VCaP (cell line): Measurements from ENCODE around the gene CACNB3.

Experiments
- H3K27ac ChIP-seq: fragments of 450-650 bp; 2 replicates; pipeline ENCODE4 v1.5.1; 2017
- TF ChIP-seq, protein P1 (sequence below): fragments of 450-650 bp; conservative IDR thresholded peaks from 2 replicates; pipeline ENCODE4 v1.5.1; 2017; ENCODE audit warnings: mild to moderate bottlenecking, moderate library complexity

The CACNB3 gene

DNA sequence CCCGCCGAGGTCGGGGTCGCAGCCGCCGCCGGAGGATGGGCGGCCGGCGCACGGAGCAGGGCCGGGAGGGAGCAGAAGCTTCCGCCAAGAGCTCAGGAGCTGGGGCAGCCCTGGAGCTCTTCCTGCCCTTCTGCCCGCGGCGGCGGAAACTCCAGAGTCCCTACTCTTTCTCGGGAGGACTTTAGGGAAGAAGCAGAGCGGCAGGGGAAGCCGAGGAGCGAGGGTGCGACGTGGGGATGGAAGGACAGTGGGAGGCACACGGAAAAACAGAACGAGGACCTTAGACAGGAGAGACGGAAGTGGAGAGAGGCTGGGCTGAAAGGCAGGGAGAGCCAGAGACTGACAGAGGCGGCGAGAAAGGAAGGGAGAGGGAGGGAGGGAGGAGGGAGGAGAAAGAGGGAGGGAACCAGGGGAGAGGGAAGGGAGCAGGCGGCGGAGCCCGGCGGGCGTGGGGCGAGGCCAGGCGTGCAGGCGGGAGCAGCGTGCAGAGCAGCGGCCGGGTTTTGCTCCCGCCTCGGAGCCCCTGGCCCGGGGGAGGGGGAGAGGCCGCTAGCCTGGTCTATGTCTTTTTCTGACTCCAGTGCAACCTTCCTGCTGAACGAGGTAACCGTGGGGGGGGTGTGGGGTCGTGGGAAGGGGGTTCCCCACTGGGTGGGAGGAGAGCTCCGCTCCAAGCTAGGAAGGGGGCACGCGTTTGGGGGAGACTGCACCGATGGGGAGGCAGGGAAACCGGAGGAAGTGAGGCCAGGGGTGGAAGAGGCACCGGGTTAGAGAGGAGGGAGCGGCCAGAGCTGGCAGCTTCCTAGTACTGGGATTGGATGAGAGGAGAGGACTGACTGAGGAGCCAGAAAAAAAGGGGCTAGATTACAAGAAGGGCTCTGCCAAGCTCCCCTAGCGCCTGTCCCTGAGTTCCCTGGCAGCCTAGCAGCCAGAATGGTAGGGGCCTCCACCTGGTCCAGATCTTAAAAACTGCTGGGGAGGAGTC, 2.9 kb upstream of the CACNB3 start:
- TF ChIP-seq, protein P1, sequence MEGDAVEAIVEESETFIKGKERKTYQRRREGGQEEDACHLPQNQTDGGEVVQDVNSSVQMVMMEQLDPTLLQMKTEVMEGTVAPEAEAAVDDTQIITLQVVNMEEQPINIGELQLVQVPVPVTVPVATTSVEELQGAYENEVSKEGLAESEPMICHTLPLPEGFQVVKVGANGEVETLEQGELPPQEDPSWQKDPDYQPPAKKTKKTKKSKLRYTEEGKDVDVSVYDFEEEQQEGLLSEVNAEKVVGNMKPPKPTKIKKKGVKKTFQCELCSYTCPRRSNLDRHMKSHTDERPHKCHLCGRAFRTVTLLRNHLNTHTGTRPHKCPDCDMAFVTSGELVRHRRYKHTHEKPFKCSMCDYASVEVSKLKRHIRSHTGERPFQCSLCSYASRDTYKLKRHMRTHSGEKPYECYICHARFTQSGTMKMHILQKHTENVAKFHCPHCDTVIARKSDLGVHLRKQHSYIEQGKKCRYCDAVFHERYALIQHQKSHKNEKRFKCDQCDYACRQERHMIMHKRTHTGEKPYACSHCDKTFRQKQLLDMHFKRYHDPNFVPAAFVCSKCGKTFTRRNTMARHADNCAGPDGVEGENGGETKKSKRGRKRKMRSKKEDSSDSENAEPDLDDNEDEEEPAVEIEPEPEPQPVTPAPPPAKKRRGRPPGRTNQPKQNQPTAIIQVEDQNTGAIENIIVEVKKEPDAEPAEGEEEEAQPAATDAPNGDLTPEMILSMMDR: no peak
- peak overlapping the region; percentile 93 for H3K27ac ChIP-seq

DNA sequence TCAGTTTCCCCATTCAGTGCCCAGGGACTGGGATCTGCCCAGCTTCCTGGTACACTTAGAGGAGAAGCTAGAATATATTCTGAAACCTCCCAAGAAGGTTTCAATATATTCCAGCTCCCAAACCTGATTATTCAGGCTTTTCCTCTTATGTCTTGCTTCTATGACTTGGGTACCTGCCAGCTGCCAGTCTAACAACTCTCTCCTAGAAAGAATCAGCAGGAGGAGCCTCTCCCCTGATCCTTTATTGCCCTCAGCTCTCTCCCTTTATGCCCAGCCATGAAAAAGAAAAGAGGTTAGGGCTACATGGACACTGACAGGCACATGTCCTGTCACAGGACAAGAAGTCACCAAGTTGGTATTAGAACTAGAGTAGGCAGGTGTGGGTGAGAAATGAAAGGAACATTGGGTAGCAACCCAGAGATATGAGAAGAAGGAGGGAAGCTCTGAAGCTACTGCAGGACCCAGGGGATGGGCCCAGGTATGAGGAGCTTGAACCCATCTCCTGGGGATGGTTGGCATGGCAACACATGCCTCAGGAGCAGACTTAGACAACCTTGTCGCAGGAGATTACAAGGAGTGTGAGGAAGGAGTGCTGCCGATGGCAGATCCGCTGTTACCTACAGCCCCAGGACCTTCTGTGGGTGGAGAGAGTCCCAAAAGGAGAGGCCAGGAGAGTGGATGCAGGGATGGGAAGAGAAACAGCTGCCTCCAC, 2.0 kb upstream of the CACNB3 start:
- H3K27ac ChIP-seq: peak overlapping the region; percentile 93
- TF ChIP-seq, protein P1: no peak

DNA sequence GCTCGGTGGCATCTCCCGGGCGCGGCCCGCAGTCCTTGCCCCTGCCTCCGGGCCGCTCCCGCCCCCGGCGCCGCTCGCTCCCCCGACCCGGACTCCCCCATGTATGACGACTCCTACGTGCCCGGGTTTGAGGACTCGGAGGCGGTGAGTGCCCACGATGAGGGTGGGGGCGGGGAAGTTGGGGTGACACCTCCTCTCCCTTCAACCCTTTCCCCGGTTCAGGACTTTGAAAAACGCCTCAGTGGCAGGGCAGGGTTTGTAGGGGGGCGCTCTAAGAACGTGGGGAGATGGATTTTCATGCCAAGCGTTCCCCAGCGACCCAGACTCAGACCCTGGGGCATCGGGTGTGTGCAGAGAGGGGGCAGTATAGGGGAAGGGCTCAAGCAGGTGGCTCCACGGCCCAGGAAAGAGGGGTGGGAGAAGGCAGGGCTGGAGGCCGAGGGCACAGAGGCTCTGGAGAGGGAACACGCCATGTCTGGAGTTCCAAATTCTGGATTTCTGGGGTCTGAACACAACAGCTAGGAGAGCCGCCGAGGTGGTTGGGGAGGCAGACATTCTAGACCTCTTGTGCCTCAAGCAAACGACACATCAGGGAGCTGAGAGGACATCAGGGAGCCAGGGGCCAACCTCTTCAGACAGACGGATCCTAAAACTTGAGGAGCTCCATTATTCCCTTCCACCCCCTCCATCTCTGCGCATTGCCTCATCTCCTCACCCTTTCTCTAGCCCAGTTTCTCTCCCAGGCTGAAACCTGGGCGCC, 715 bp downstream of the CACNB3 start:
- H3K27ac ChIP-seq: peak overlapping the region; percentile 79; the same call in 1 of the 2 replicates
- TF ChIP-seq, protein P1: no peak; the same call in 1 of the 2 replicates

DNA sequence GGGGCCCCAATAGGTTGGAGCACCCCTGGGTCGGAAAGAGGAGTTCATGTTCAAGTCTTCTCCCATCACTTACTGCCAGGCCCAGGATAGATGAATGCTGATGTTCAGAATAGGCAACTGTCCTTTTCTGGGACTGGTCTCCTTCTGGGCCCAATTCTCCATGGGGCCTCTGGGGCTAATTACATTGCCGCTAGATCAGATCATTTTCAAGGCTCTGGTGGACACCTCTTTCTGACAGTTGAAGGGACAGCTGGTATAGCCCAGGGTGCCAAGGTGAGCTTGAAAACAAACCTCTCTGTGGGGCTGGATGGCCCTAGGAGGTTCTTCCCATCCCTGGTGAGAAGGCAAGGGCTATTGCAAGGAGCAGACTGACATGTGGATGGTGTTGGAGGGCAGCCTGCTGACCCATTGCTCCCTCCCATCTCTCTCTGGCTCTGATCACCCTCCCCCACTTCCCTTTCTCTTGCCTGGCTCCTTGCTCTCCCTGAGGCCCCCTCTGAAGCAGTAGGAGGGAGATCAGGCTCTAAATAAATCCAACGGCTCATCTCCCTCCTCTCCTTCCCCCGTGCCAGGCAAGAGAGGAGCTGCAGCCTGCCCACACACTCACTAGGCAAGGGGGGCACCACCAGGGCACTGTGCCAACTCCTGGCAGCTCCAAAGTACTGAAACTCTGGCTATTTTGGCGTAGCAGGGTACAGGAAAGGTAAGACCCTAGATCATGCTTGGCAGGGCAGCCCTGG, 1.9 kb downstream of the CACNB3 start:
- no peak overlapping the region for H3K27ac ChIP-seq

DNA sequence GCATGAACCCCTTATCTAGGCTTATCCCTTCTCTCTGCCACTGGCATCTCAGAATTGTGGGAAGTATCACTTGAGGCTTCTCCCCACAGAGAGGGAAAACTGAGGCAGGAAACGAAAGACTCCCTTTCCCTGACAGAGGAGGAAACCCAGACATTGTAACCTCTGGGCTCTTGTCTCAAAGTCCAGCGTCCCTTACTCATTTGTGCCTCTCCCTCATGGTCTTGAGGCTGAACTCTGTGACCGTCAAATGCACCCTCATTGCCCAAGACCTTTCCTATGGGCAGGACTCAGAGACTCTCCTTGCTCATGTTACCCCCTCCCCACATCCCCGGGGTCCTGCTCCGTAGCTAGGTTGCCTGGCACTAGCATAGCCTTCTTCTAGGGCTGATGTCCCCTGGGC, 3.8 kb downstream of the CACNB3 start:
- no peak overlapping the region for H3K27ac ChIP-seq
- TF ChIP-seq, protein P1: no peak

More for the DNA sequence above, 1.9 kb downstream of the CACNB3 start:
- TF ChIP-seq, protein P1: no peak

DNA sequence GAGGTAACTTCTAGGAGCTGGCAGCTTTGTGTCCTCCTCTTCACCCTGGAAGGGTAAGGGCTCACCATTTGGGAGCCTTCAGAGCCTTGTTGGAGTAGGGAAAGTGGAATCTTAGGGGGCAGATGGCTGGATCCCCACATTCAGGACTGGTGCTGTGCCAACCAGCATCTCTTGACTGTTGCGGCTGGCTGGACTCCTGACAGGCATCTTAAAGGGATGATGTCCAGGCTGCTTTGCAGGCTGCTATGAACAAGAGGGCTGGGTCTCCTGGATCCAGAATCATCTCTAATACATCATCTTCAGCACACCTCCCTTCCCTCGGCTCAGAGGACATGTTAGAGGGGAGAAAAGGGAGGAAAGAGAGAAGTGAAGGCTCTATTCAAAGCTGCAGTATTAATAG, 4.4 kb downstream of the CACNB3 start:
- TF ChIP-seq, protein P1: no peak
- no peak overlapping the region for H3K27ac ChIP-seq
